Adipose tissue (tissue), 3 donors: Measurements from ENCODE around the gene BAAT. TPM values are rescaled to one million over a fixed set of nuclear protein-coding genes. Genes with fewer than 3 reads are reported as not detected.
"Not testable (repeated sequence)": the region's sequence is repeated elsewhere in the genome, so short reads cannot be mapped to it uniquely, and the experiment has no call there.

Experiments used
- H3K27ac ChIP-seq: one replicate; pipeline ENCODE4 v1.5.1; 2013; ENCODE audit warnings: low read depth, low read length
- WGBS, 3 donors: extraction: QIAGEN DNeasy Blood & Tissue Kit; methylation state at CpG; one replicate each; pipeline ENCODE4 v1.1.7; 2013; 5-methylcytosine and 5-hydroxymethylcytosine counted together
- polyA plus RNA-seq, 3 donors: library from polyadenylated mRNA; stranded (reverse); fragments of 200-250 nt; gene quantifications; one replicate each; pipeline ENCODE4 v1.2.3, GENCODE V29; 2013
- donor health status: healthy with polysubstance abuse.
- donor health status: Bipolar disorder and iron deficiency.
- donor health status: healthy.

Gene BAAT
- polyA plus RNA-seq, 3 donors = 0.03 to 0.32 TPM; not detected in 1

GRCh38 chr9:101333926-101334702 is 50.7 kb downstream of the BAAT start:
- no peak overlapping the region for H3K27ac ChIP-seq
- 85 to 89% (median 87%) methylated on average over 25 of the region's 25 CpGs for WGBS, 3 donors

- H3K27ac ChIP-seq = no peak overlapping the region
- WGBS, 3 donors = 83 to 84% (median 84%) methylated on average over 4 of the region's 4 CpGs
Measured at GRCh38 chr9:101333490-101333889, 51.3 kb downstream of the BAAT start.

DNA sequence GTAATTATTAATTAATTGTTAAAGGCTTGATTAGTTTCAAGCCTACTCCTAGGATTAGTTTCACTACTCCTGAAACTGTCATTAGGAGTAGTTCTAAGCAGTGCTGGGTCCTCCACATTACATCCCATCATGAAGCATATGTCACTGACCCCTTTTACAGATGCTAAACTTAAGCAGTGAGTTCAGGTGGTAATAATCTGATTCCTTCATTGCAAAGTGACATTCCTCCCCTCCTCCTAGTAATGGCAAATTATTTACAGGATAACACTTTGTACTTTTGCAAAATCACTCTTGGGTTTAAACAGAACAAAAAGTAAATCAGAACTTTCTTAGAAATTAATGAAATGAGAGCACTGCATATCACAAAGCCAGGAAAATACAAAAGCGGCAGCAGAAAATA is 52.4 kb downstream of the BAAT start:
- WGBS, 3 donors = 90 to 96% (median 95%) methylated on average over 1 of the region's 1 CpG
- no peak overlapping the region for H3K27ac ChIP-seq

- H3K27ac ChIP-seq = not testable (repeated sequence)
- 25 to 85% (median 78%) methylated on average over 3 of the region's 3 CpGs for WGBS, 3 donors
Measured at GRCh38 chr9:101327422-101327909, 57.3 kb downstream of the BAAT start.

DNA sequence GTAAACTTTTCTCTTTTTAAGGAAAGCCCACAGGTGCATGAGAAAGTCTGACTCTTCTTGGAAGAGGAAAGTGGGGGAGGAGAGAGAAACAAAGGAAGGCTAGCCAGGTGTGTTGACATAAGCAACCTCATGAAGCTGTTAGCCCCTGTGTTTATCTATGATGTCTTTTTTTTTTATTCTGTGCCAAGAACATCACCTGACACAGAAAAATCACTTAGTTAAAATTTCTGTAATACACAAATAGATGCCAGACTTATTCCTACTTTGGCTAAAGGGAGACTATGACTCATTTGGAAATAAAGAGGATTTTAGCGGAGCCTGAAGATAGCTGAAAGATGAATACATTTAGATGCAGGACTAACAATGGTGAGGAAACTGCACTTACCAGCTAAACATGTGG is 58.3 kb downstream of the BAAT start:
- 65 to 75% (median 69%) methylated on average over 1 of the region's 1 CpG for WGBS, 3 donors

GRCh38 chr9:101326035-101326434 is 58.8 kb downstream of the BAAT start:
- H3K27ac ChIP-seq = no peak overlapping the region
- WGBS, 3 donors = 38 to 57% (median 55%) methylated on average over 1 of the region's 1 CpG

More for the DNA sequence above, 58.3 kb downstream of the BAAT start:
- H3K27ac ChIP-seq = no peak overlapping the region

DNA sequence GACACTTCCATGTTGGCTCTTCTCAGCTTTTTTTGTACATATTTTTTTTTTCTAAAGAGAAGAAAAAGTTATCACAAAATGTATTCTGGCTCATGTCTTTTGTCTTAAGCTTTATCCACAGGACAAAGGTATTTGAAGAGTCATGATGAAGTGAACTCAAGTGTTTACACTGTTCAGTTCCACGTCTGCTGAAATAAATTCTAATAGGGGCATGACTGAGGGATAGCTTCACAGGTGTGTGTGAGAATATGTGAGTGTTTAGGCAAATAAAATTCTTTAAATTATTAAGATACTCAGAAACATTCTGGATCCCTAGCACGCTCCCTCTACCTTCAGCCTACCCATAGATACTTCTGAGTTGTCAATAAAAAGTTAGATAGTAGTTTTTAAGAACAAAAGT is 59.8 kb downstream of the BAAT start:
- 45 to 70% (median 64%) methylated on average over 2 of the region's 2 CpGs for WGBS, 3 donors
- no peak overlapping the region for H3K27ac ChIP-seq

DNA sequence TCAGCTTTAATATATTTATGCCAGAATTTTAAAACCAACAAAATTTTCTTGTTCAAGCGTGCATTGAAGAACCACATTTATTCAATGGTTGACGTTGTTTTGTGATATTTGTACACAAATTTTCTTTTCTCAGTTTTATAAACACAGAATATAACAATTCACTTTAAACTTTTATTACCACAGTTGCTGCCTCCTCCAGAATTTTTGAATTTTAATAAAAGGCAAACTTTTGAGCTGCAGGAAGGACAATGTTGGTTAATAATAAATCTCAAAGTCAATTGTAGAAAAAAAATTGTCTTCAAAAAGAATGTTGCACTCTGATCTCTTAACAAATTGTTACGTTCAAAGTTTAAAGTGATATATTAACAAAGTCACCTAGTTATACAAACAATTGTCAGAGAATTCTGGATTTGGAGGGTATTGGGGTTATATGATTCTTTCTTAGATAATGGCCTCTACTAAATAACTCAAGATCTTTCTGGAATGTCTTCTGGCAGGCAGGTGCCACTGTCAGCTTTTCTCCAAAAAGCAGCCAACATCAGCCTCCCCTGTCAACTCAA is 60.5 kb downstream of the BAAT start:
- H3K27ac ChIP-seq = no peak overlapping the region
- 27 to 83% (median 75%) methylated on average over 3 of the region's 3 CpGs for WGBS, 3 donors

- WGBS, 3 donors = 82 to 93% (median 87%) methylated on average over 3 of the region's 3 CpGs
- no peak overlapping the region for H3K27ac ChIP-seq
Measured at GRCh38 chr9:101323129-101323528, 61.7 kb downstream of the BAAT start.

DNA sequence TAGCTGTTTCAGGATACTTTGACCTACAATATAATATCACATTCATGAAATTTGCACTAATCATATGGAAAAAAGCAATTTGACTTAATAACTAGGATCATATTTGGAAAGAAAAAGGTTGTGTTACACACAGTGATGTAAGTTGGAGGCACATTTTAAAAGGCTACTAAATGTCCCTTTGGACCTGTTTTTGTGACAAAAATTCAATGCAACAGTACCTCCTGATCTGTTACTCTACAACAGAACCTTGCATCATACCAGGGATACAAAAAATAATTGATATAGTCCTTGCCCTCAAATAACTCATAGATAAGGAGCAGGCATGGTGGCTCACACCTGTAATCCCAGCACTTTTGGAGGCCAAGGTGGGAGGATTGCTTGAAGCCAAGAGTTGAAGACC is 67.1 kb downstream of the BAAT start:
- H3K27ac ChIP-seq = no peak overlapping the region

DNA sequence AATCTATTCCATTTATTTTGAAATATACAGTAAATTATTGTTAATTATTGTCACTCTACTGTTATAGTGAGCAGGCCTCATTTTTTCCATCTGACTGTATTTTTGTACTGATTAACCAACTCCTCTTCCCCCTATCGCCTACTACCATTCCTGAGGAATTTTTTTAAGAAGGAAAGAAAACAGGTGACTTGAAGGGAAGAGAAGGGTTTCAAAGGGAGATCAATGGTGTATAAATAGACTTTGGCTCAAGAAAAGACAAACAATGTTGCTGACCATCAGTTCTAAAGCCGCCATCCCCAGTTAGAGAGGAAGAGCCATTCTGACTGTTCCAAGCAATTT is 69.7 kb downstream of the BAAT start:
- H3K27ac ChIP-seq = no peak overlapping the region
- 51 to 83% (median 78%) methylated on average over 2 of the region's 2 CpGs for WGBS, 3 donors

- WGBS, 3 donors = 86 to 93% (median 88%) methylated on average over 8 of the region's 8 CpGs
- no peak overlapping the region for H3K27ac ChIP-seq
Measured at GRCh38 chr9:101312661-101313060, 72.1 kb downstream of the BAAT start.

- WGBS, 3 donors = 24 to 26% (median 25%) methylated on average over 4 of the region's 4 CpGs
- H3K27ac ChIP-seq = no peak overlapping the region
Measured at GRCh38 chr9:101311758-101312420, 72.9 kb downstream of the BAAT start.

DNA sequence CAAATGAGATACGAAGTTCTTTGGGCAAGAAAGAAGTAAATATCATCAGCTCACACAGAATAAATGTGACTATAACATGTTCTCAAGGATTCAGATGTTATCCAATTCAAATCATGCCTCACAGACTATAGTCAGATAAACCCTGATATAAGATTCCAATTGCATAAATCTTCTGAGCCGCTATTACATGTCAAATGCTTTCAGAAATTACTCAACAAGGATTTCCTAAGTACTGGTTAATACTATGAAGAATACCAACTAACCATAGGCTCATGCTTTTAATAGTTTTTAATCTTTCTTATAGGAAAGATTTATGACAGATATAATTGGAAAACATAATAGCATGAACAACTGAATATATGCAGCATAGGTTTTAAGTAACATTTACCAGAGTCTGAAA is 73.6 kb downstream of the BAAT start:
- 29 to 40% (median 32%) methylated on average over 2 of the region's 2 CpGs for WGBS, 3 donors
- H3K27ac ChIP-seq = no peak overlapping the region

Other genes with a start within 250 kb of the BAAT start
- gene MRPL50, start 13.6 kb upstream of the BAAT start, polyA plus RNA-seq = 1 to 10 TPM; 5.7 to 8.7 (median 7.5) TPM
- gene ZNF189, start 13.8 kb upstream of the BAAT start, polyA plus RNA-seq = 10 to 100 TPM in 1 of 3 donors, 1 to 10 TPM in 2; 7.9 to 14.2 (median 8.4) TPM
- gene ALDOB, start 50.8 kb upstream of the BAAT start, polyA plus RNA-seq = 100 to 1,000 TPM in 1 of 3 donors, 1 to 10 TPM in 2; 1.6 to 972 (median 2.5) TPM
- gene RNF20, start 148.8 kb upstream of the BAAT start, polyA plus RNA-seq = 10 to 100 TPM; 10.9 to 22.2 (median 13.2) TPM
- not detected for gene PPP3R2, start 210.0 kb upstream of the BAAT start, polyA plus RNA-seq